ENCODE data around the gene MAPK4. TPM values are rescaled to one million over a fixed set of nuclear protein-coding genes. Genes with fewer than 3 reads are reported as not detected.
"Not testable (repeated sequence)": the region's sequence is repeated elsewhere in the genome, so short reads cannot be mapped to it uniquely, and the experiment has no call there.

The MAPK4 gene
- total RNA-seq, 2 donors from 2014 or later: not detected

- H3K9me3 ChIP-seq (ENCODE audit: control insufficient read depth, low read length, poor library complexity, severe bottlenecking): no peaks in the 10 kb centered on the region
- no peak overlapping the region for H3K27ac Mint-ChIP-seq
- no peak overlapping the region for H3K4me3 Mint-ChIP-seq
- no peaks in the 10 kb centered on the region for H3K4me1 Mint-ChIP-seq
- ATAC-seq (no peak), DNase-seq (no peak)
- H3K27me3 Mint-ChIP-seq: peaks cover 53% of the 10 kb centered on the region
- no peaks in the 10 kb centered on the region for H3K36me3 Mint-ChIP-seq (ENCODE audit: low read depth)
These were observed 137.0 kb downstream of the MAPK4 start for GRCh38 chr18:50696929-50697328.

GRCh38 chr18:50697509-50697908 lies 137.6 kb downstream of the MAPK4 start:
- Mint-ChIP-seq H3K27me3 (peaks cover 50% of the 10 kb centered on the region), H3K36me3 (ENCODE audit: low read depth) (no peaks in the 10 kb centered on the region), H3K27ac (no peak overlapping the region), H3K4me3 (no peak overlapping the region), H3K4me1 (no peaks in the 10 kb centered on the region)
- ATAC-seq: no peak
- no peaks in the 10 kb centered on the region for H3K9me3 ChIP-seq (ENCODE audit: control insufficient read depth, low read length, poor library complexity, severe bottlenecking)
- DNase-seq: no peak

GRCh38 chr18:50700245-50701165 lies 140.6 kb downstream of the MAPK4 start:
- H3K27me3 Mint-ChIP-seq: peaks cover 40% of the 10 kb centered on the region
- no peak for ATAC-seq

GRCh38 chr18:50704357-50704940 lies 144.6 kb downstream of the MAPK4 start:
- H3K9me3 ChIP-seq (ENCODE audit: control insufficient read depth, low read length, poor library complexity, severe bottlenecking): no peaks in the 10 kb centered on the region
- Mint-ChIP-seq H3K36me3 (ENCODE audit: low read depth) (no peaks in the 10 kb centered on the region), H3K27ac (no peak overlapping the region), H3K27me3 (peaks cover 27% of the 10 kb centered on the region), H3K4me3 (no peak overlapping the region), H3K4me1 (no peaks in the 10 kb centered on the region)
- ATAC-seq: no peak
- DNase-seq: no peak

More at GRCh38 chr18:50700245-50701165, 140.6 kb downstream of the MAPK4 start:
- Mint-ChIP-seq H3K4me1 (no peaks in the 10 kb centered on the region), H3K4me3 (no peak overlapping the region), H3K27ac (no peak overlapping the region), H3K36me3 (ENCODE audit: low read depth) (no peaks in the 10 kb centered on the region)
- H3K9me3 ChIP-seq (ENCODE audit: control insufficient read depth, low read length, poor library complexity, severe bottlenecking): no peaks in the 10 kb centered on the region
- DNase-seq: no peak

- Mint-ChIP-seq H3K27me3 (peaks cover 15% of the 10 kb centered on the region), H3K27ac (no peak overlapping the region), H3K36me3 (ENCODE audit: low read depth) (no peaks in the 10 kb centered on the region), H3K4me3 (no peak overlapping the region), H3K4me1 (no peaks in the 10 kb centered on the region)
- no peaks in the 10 kb centered on the region for H3K9me3 ChIP-seq (ENCODE audit: control insufficient read depth, low read length, poor library complexity, severe bottlenecking)
- no peak for ATAC-seq
- no peak for DNase-seq
These were observed 146.3 kb downstream of the MAPK4 start for GRCh38 chr18:50706199-50706598.

GRCh38 chr18:50706651-50707050 lies 146.8 kb downstream of the MAPK4 start:
- DNase-seq (no peak), ATAC-seq (no peak)
- Mint-ChIP-seq H3K4me1 (no peaks in the 10 kb centered on the region), H3K27me3 (peaks cover 15% of the 10 kb centered on the region), H3K36me3 (ENCODE audit: low read depth) (no peaks in the 10 kb centered on the region), H3K4me3 (no peak overlapping the region), H3K27ac (no peak overlapping the region)
- H3K9me3 ChIP-seq (ENCODE audit: control insufficient read depth, low read length, poor library complexity, severe bottlenecking): no peaks in the 10 kb centered on the region

- not testable (repeated sequence) for H3K36me3 Mint-ChIP-seq (ENCODE audit: low read depth); H3K27ac Mint-ChIP-seq; H3K4me3 Mint-ChIP-seq; ATAC-seq; H3K4me1 Mint-ChIP-seq; H3K9me3 ChIP-seq (ENCODE audit: control insufficient read depth, low read length, poor library complexity, severe bottlenecking); DNase-seq
- peaks cover 15% of the 10 kb centered on the region for H3K27me3 Mint-ChIP-seq
These were observed 147.4 kb downstream of the MAPK4 start for GRCh38 chr18:50707297-50707696.

GRCh38 chr18:50707855-50708469 lies 148.1 kb downstream of the MAPK4 start:
- no peaks in the 10 kb centered on the region for H3K36me3 Mint-ChIP-seq (ENCODE audit: low read depth)
- ATAC-seq (no peak), DNase-seq (no peak)
- no peak overlapping the region for H3K27ac Mint-ChIP-seq
- H3K27me3 Mint-ChIP-seq: peaks cover 15% of the 10 kb centered on the region
- no peaks in the 10 kb centered on the region for H3K9me3 ChIP-seq (ENCODE audit: control insufficient read depth, low read length, poor library complexity, severe bottlenecking)
- no peaks in the 10 kb centered on the region for H3K4me1 Mint-ChIP-seq
- no peak overlapping the region for H3K4me3 Mint-ChIP-seq

- no peaks in the 10 kb centered on the region for H3K9me3 ChIP-seq (ENCODE audit: control insufficient read depth, low read length, poor library complexity, severe bottlenecking)
- no peaks in the 10 kb centered on the region for H3K36me3 Mint-ChIP-seq (ENCODE audit: low read depth)
- ATAC-seq: no peak
- H3K4me3 Mint-ChIP-seq: no peak overlapping the region
- no peaks in the 10 kb centered on the region for H3K4me1 Mint-ChIP-seq
- H3K27ac Mint-ChIP-seq: no peak overlapping the region
- peaks cover 15% of the 10 kb centered on the region for H3K27me3 Mint-ChIP-seq
- no peak for DNase-seq
These were observed 149.3 kb downstream of the MAPK4 start for GRCh38 chr18:50709193-50709592.

GRCh38 chr18:50711386-50711785 lies 151.5 kb downstream of the MAPK4 start:
- ATAC-seq: no peak
- H3K27me3 Mint-ChIP-seq: peaks cover 5% of the 10 kb centered on the region
- no peak overlapping the region for H3K4me3 Mint-ChIP-seq
- no peak for DNase-seq
- H3K36me3 Mint-ChIP-seq (ENCODE audit: low read depth): no peaks in the 10 kb centered on the region
- H3K4me1 Mint-ChIP-seq: no peaks in the 10 kb centered on the region
- no peaks in the 10 kb centered on the region for H3K9me3 ChIP-seq (ENCODE audit: control insufficient read depth, low read length, poor library complexity, severe bottlenecking)
- no peak overlapping the region for H3K27ac Mint-ChIP-seq

GRCh38 chr18:50715919-50716318 lies 156.0 kb downstream of the MAPK4 start:
- ATAC-seq (no peak), DNase-seq (no peak)
- no peaks in the 10 kb centered on the region for H3K9me3 ChIP-seq (ENCODE audit: control insufficient read depth, low read length, poor library complexity, severe bottlenecking)
- Mint-ChIP-seq H3K4me1 (no peaks in the 10 kb centered on the region), H3K27me3 (peaks cover 16% of the 10 kb centered on the region), H3K4me3 (no peak overlapping the region), H3K27ac (no peak overlapping the region), H3K36me3 (ENCODE audit: low read depth) (no peaks in the 10 kb centered on the region)

- Mint-ChIP-seq H3K27ac (no peak overlapping the region), H3K4me1 (no peaks in the 10 kb centered on the region), H3K36me3 (ENCODE audit: low read depth) (no peaks in the 10 kb centered on the region), H3K4me3 (no peak overlapping the region), H3K27me3 (peaks cover 16% of the 10 kb centered on the region)
- ATAC-seq: no peak
- no peaks in the 10 kb centered on the region for H3K9me3 ChIP-seq (ENCODE audit: control insufficient read depth, low read length, poor library complexity, severe bottlenecking)
- no peak for DNase-seq
These were observed 157.0 kb downstream of the MAPK4 start for GRCh38 chr18:50716902-50717301.

- Mint-ChIP-seq H3K4me3 (no peak overlapping the region), H3K36me3 (ENCODE audit: low read depth) (no peaks in the 10 kb centered on the region), H3K4me1 (no peaks in the 10 kb centered on the region), H3K27ac (no peak overlapping the region), H3K27me3 (peaks cover 16% of the 10 kb centered on the region)
- no peaks in the 10 kb centered on the region for H3K9me3 ChIP-seq (ENCODE audit: control insufficient read depth, low read length, poor library complexity, severe bottlenecking)
- DNase-seq: no peak
- ATAC-seq: no peak
These were observed 157.7 kb downstream of the MAPK4 start for GRCh38 chr18:50717563-50717962.
